HL-60/S4 (cell line): ENCODE data around the gene YTHDF1.

Experiments used
- in situ Hi-C: fragments of 300-500 bp; cut with MboI; formaldehyde crosslinking; loops from 2 replicates; pipeline ENCODE4 v1.14.3; 2022; ENCODE audit warnings: low sequenced_read_pairs

Gene YTHDF1

DNA sequence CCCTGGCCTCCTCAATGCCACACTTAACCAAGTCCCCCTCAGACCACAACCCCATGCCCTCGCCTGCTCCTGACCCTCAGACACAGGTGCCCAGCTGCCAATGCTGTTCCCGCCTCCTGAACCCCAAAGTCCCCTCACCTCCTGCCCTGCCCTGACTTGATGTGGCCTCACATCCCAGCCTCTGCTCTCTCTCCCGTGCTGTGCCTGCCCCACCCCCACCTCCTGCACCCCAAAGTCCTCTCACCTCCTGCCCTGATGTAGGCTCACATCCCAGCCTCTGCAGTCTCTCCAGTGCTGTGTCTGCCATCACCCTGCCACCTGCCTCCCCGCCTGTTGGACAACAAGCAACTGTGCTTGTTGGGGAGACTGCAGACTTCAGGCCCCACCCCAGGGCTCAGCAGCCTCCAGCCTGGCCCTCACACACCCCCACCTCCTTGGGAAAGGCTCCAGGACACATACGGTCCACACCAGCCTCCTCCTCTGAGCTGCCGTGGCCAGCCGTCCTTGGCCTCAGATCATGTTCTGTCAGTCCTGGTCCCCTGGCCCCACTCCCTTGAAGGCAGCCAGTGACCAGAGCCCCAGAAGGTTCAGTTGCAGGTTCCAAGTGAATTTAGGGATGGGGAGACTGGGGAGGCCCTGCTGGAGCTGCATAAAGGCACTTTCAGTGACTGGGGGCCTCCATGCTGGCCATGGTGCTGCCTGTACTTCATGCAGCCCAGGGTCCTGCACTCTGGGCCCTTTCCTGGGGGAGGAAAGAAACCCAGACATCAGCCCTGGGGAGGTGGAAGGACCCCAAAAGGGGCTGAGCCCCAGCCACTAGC, 28.4 kb downstream of the YTHDF1 start:
- in situ Hi-C loops, result no loop called here

DNA sequence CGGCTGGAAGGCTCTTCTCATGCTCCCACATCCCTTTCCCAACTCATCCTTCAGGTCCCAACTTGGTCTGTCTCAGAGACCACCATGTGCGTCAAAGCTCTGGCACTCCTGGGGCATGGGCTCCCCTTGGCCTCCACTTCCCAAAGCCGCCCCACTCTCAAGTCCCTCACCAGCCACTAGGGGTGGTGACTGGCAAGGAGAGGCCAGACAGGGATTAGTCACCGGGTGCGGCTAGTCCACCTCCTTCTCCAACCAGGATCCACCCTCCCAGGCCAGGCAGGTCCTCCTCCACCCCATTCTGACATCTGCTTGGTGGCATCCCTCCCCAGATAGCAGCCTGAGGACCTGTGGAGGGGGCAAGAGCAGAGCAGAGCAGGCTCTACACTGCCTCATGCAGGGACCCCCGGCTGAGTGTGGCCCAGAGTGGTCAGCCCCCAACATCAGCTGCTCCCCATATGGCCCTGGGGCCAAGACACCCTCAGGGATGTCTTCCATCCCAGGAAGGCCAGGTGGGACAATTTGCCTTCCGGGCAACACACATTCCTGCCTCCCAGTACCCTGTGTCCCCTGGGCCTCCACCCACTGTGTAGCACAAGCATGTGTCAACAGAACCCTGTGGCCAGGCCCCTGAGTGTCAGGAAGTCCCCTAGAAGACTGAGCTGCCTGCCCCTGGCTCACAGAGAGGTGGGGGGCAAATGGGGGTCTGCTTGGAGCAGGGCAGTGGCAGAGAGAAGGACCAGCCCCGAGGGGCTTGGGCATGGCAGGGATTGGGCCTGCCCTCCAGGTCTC, 29.2 kb downstream of the YTHDF1 start:
- in situ Hi-C loops, result no loop called here

DNA sequence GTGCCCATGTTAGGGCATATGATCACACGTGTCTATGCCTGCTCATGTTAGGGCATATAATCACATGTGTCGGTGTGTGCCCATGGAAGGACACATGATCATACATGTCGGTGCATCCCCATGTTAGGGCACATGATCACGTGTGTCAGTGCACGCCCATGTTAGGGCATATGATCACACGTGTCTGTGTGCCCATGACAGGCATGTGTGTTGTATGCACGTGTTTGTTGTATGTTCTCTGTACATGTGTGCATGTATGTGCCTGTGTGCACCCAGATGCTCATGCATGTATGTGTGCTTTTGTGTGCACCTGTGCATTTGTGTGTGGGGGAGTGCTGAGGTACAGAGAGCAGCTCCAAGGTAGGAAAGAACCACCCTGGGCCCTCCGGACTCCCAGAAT, 29.8 kb downstream of the YTHDF1 start:
- in situ Hi-C loops, result no loop called here

DNA sequence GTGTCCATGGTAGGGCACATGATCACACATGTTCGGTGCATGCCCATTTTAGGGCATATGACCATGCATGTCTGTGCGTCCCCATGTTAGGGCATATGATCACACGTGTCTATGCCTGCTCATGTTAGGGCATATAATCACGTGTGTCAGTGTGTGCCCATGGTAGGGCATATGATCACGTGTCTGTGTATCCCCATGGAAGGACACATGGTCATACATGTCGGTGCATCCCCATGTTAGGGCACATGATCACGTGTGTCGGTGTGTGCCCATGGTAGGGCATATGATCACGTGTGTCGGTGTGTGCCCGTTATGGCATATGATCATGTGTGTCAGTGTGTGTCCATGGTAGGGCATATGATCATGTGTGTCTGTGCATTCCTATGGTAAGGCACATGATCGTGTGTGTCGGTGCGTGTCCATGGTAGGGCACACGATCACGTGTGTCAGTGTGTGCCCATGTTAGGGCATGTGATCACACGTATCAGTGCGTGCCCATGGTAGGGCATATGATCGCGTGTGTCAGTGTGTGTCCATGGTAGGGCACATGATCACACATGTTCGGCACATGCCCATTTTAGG, 30.6 kb downstream of the YTHDF1 start:
- in situ Hi-C loops, result no loop called here

DNA sequence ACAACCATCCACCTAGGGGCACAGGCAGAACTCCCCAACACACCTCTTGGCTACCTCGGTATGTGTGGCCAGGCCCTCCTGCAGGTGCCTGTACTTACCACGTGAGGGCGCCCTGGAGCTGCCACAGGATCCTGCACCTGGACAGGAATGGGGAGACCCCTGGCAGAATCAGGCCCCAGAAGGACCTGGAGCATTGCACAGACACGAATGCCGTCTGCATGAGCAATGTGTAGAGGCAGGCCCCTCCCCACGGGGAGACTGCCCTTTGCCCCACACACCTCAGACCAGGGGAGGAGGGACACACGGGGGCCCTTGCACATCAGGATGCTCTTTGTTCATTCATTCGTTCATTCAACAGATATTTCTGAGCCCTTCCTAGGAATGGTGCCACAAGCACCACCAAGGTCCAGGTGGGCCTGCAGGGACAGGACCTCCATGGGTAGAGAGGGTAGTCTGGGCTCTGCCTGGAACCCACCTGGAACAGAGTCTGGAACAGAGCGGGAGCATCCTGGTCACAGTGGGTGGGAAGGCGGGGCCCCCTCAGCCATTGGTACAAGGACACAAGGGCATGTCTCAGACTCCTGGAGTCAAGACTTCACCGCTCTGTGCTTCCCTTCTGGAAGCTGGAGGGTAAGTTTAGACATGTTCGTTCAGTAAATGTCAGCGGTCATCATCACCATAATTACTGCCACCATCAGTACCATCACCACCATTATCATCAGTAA, 32.3 kb downstream of the YTHDF1 start:
- in situ Hi-C loops, result no loop called here

DNA sequence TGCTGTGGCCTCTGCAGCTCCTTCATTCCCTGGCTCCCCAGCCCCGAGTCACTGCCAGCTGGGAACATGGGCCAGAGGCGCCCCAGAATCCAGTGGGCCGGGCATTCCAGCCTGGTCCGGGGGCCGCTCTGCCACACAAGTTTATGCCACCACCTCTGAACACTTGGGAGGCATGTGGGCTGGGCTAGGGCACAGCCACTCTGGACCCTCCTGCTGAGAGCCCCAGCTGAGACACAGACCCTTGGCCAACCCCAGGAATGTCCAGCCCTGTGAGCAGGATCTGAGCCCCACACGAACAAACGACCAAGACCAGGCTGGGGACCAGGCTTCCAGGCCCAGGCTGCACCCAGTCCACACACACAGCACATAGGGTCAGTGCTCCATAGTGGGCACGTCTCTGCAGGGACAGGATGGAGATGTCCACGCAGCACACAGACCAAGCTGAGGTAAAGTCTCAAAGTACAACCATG, 33.0 kb downstream of the YTHDF1 start:
- in situ Hi-C loops, result no loop called here

DNA sequence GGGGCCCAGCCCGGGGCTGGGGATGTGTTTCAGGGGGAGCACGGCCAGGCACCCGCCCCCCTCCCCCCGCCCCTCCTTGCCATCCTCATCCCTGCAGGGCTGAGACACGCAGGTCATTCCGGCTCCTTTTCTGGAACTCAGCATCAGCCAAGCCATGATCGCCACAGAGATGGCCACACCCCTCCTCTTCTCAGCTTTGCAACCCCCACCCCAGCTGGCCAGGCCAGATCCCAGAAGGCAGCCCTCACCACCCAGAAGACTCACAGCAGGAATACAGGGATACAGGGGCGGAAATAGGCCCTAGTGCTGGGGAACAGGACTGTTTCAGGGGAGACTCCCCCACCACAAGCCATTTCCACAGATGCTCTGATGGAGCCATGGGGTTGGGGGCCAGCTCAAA, 33.5 kb downstream of the YTHDF1 start:
- in situ Hi-C loops, result no loop called here

DNA sequence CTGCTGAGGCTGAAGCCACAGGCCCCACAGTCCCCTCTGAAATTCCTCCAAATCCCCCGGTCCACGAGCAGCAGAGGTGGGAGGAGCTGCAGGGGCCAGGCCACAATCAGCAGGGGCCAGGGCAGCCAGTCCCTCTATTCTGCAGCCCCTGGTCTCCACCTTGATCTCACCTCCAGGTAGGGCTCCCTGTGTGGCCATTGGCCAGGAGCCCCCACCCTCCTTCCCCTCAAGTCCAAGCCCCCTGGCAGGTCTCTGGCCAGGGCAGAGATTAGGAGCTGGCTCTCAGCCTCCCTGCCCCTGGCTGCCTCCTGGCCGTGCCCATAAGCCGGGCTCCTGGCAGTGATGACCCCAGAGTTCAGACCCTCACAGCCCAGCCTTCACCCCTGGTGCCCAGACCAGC, 34.7 kb downstream of the YTHDF1 start:
- in situ Hi-C loops, result no loop called here

DNA sequence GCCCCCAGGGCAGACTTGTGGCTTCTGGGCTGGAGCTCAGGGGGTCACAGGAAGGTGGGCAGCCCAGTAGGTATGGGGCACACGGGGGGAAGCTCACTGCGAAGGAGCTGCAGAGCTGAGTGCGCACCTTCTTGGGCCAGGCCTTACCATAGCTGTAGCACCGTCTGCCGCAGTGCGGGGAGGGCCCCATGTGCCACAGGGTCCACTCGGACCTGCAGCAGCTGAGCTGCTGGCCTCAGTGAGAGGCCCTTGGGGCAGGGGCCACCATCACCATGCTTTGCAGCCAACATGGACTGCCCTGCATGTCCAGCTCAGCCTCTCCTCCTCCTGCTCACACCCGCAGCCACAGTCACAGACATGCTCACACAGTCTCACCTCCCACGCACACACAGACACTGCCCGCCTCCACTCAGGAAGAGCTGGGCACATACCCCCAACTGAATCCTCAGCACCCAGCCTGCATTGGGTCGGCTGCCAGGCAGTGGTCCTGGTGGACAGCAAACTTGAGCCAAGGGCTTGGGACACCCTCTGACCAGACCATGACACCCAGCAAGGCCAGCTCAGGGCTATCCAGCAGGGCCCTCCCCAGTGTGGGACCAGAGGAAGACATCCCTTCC, 35.3 kb downstream of the YTHDF1 start:
- in situ Hi-C loops, result no loop called here

DNA sequence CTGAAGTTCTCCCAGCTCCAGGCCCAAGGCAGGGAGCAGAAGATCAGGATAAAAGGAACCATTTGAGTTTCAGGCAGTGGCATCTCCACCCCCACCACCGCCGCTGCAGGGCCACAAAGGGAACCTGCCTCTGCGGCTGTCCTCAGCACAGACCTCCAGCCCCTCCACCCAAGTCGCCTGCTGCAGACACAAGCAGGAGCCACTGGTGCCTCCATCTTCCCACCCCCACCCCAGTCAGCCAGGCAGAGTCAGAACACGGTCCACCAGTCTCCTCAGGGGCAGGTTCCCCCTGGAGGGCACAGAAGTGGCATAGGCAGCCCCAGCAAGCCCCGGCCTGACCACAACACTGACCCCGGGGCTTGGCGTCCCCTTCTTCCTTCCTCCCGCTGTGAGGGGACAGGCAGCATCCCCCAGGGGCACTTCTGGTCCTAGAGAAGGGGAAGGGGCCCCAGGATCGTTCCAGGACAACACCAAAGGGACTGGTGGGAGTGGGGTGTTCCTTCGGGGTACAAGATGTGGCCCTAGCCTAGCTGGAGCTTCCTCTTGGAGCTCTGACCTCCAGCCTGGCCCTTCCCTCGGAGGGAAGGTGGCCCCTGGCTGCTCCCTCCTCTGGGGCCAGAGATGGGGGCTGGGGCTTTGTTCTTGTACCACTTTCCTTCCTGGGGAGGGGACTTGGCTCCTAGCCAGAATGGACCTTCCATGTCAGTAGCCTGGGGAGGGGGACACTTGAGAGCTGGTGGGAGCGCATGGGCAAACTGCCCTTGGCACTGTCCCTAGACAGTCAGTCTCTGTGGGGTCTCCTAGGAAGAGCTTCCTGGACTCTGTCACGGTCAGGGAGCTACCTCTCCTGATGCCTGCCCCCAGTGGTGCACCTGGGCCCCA, 36.0 kb downstream of the YTHDF1 start:
- in situ Hi-C loops, result no loop called here

DNA sequence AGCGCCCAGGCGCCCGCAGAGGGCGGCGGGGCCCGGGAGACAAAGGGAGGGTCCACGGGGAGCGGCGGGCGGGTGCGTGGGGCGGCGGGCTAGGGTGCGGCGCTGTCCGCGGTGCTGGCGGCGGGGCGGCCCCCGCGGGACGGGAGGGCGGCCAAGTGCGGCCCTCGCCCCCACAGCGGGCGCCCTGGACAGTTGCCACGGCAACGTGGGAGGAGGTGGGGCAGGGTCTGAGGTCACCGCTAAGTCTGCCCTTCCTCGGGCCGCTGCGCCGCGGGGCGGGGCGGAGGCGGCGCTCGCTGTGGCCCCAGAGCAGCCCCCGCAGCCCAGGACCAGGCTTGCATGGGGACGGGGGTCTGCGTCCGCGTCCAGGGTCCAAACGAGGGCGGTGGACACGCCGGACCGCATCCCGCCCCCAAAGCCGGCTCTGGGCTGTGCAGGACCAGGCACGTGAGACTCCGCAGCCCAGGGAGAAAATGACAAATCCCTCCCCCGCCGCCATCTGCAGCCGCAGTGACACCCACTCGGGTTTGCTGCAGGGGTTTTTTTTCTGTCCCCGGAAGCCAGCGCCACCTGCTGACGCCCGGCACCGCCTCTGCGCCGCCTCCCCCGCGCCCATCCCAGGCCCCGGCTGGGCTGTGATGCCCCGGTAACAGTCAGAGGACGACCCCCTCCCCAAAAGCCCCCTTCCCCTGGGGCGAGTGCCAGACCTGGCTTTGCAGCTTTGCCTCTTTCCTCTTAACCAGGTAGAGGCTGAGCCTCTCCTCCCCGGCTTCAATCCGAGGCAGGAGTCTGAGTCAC, 36.8 kb downstream of the YTHDF1 start:
- in situ Hi-C loops, result no loop called here

DNA sequence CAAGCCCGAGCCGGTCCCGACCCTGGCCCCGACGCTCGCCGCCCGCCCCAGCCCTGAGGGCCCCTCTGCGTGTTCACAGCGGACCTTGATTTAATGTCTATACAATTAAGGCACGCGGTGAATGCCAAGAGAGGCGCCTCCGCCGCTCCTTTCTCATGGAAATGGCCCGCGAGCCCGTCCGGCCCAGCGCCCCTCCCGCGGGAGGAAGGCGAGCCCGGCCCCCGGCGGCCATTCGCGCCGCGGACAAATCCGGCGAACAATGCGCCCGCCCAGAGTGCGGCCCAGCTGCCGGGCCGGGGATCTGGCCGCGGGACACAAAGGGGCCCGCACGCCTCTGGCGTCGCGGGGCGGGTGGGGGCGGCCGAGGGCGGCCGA, 37.5 kb downstream of the YTHDF1 start:
- in situ Hi-C loops, result no loop called here

DNA sequence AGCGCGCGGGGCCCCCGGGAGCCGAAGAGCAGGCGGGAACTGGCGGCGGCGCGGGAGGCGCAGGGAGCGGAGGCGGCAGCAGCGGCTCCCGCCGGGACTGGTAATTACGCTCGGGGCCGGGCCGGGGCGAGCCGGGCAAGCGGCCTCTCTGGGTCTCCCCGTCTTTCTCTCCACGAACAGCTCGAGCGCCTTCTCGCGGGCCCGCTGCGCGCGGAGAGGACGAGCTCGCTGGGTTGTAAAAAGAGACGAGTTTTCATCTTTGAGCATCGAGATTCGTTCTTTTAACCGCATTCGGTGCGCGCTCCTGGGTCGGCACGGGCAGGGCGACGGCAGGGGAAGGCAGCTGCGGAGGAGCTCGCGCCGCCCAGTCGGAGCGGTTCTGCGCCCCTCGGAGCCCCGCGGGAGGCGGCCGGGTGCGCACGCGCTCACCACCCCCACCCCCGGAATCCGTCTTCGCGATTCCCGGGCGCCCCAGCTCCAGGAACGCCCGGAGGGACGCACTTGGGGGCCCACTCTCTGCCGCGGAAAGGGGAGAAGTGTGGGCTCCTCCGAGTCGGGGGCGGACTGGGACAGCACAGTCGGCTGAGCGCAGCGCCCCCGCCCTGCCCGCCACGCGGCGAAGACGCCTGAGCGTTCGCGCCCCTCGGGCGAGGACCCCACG, 38.0 kb downstream of the YTHDF1 start:
- in situ Hi-C loops, result no loop called here

DNA sequence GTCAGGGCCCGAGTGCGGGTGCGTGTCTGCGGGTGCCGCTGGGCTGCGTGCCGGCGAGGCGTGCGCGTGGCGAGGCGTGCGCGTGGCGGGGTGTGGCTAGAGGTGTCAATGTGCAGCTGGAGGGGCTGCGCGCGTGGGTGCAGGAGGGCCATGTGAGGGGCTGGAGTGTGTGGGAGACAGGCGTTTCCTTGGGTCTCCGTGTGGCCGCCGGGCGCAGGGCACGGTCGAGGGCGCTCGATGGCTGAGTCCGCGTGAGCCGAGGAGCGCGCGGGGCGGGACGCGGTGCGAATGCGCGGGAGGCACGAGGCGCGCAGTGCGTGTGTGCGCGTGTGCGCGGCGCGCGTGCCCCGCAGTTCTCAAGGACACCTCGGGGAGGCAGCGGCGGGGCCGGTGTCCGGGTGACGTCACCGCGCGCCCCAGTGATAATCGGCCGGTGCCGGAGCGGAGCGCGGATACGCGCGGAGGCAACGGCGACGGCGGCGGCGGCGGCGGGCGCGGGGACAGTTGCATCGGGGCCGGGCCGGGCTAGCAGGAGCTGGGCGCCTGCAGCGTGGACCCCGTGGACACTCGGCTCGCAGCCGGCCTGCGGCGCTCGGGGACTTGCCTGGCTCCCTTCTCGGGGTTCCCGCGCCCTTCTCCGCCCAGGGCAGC, 38.7 kb downstream of the YTHDF1 start:
- in situ Hi-C loops, result no loop called here

DNA sequence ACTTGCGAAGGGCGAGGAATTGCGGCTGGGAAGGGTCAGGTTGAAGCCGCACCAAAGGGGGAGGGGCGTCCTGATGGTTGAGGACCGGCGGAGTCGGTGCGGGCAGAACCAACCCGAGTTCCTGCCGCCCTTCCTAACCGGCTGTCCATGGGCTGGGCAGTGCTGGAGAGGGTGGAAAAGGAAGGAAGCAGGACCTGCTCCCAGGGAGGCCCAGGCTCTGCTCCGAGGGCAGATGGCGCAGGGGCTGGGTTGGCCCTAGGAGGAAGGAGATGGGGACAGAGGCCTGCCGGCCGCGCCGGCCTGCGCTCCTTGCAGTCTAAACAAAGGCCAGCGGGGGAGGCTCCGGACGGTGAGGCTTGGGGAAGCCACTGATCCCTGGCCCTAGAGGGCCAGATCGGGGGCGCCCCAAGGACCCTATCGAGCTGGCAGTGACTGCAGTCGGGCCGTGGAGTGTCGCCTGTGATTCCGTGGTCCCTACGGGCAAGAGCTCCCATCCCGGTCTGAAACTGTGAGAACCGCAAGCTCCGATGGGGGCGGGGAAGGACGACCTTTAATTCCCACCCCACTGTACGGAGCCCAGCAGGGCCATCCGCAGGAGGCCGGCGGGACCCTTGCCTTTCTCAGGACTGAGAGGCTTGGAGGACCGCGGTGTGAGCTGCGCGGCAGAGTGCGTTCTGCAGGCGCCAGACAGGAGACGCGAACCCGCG, 39.4 kb downstream of the YTHDF1 start:
- in situ Hi-C loops, result no loop called here

DNA sequence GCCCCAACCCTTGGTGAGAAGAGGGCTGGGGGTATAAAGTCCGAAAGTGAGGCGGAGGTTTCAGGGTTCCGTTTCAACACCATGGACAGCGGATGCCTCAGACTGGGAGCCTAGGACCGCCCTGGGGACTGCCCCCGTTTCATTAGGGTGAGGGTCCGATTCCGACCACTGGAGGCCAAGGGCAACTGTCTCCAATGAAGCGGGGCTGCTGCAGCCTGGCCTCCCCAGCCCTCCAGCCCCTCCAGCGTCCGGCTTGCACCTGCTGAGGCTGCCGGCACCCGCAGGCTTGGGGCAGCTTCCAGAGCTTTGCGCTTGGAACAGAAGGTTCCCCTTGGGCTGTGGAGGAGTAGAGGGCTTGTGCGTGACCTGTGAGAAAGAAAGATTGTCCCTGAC, 39.9 kb downstream of the YTHDF1 start:
- in situ Hi-C loops, result no loop called here
